HG03060 (cell line): Measurements from ENCODE around the gene EEF2K.
"Not testable (repeated sequence)": the region's sequence is repeated elsewhere in the genome, so short reads cannot be mapped to it uniquely, and the experiment has no call there.

Experiments
- ATAC-seq: cut with Tn5 transposase; IDR thresholded peaks from one replicate; pipeline ENCODE4 v1.9.1; 2021; ENCODE audit warnings: low read depth, moderate number of reproducible peaks; ENCODE audit not compliant: unreplicated experiment

EEF2K gene

DNA sequence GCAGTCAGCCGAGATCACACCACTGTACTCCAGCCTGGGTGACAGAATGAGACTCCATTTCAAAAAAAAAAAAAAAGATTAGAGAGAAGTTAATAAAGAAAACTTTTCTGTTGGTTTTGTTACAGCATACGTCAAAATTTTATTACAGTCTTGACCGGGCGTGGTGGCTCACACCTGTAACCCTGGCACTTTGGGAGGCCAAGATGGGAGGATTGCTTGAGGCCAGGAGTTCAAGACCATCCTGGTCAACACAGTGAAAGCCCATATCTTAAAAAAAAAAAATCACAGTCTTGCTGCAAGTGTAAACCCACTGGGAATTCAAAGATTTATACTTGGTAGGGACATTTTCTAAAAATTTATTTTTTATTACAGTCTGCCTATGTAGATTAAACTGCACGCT lies 84.9 kb downstream of the EEF2K start:
- no peak for ATAC-seq

DNA sequence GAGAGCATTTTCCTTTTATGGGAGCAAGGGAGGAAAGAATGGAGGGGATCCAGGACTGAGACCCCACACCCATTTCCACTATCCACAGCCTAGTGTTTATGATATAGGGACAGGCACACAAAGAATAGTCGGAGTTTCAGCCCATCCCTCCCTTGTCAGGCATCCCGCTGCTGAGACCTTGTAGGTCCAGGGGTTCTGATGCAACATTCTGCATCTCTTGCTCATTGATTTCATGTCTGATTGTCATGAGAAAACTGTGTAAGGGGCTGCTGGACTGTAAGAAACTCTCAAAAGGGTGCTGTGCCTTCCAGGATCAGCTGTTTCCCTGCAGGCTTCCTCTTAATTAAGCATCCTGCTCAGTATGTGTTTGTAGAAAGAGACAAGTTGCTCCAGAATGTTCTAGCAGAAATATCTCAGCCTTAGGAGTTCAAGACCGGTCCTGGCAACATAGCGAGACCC lies 85.8 kb downstream of the EEF2K start:
- ATAC-seq: no peak

DNA sequence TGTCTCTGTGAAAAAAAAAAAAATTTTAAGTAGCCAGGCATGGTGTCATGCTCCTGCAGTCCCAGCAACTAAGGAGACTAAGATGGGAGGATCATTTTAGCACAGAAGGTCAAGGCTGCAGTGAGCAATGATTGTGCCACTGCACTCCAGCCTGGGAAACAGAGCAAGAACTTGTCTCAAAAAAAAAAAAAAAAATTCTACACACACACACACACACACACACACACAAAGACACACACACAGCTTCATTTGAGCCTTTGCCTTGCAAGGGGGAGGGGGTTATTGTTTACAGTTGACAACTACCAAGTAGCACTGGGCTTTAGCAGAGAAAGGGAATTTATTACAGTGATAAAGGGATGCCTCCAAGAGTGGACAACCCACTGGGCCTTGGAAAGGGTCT lies 86.2 kb downstream of the EEF2K start:
- no peak for ATAC-seq

DNA sequence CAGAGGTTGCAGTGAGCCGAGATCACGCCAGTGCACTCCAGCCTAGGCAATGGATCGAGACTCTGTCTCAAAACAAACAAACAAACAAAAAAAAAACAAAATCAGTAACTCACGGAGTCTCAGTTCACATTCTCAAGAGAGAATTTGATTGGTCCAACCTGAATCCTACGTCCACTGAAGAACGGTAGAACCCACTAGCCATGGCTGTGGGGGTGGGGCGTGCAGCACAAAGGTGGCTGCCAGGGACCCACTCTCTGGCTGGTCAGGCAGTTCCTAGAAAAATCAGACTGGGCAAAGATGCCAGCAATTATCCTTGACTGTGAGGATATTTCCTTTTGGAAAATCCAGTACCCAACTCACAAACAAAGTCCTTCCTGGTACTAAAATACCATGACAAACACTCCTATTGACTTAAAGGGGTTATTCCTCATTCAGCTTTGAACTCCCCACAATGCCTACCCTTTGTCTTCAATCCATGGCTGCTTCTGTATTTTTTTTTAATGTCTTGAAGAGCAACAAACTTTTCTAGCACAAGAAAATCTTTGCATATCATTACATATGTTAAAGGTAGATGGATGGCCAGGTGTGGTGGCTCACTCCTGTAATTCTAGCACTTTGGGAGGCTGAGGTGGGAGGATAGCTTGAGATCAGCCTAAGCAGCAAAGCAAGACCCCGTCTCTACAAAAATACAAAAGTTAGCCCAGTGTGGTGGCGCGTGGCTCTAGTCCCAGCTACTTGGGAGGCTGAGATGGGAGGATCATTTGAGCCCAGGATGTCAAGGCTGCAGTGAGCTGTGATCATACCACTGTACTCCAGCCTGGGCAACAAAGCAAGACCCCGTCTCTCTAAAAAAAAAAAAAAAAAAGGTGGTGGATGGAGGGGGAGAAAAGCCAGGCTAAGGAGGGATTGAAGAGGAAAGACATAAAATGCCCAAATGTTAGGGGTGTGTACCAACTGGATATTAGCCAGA lies 87.3 kb downstream of the EEF2K start:
- ATAC-seq: no peak

DNA sequence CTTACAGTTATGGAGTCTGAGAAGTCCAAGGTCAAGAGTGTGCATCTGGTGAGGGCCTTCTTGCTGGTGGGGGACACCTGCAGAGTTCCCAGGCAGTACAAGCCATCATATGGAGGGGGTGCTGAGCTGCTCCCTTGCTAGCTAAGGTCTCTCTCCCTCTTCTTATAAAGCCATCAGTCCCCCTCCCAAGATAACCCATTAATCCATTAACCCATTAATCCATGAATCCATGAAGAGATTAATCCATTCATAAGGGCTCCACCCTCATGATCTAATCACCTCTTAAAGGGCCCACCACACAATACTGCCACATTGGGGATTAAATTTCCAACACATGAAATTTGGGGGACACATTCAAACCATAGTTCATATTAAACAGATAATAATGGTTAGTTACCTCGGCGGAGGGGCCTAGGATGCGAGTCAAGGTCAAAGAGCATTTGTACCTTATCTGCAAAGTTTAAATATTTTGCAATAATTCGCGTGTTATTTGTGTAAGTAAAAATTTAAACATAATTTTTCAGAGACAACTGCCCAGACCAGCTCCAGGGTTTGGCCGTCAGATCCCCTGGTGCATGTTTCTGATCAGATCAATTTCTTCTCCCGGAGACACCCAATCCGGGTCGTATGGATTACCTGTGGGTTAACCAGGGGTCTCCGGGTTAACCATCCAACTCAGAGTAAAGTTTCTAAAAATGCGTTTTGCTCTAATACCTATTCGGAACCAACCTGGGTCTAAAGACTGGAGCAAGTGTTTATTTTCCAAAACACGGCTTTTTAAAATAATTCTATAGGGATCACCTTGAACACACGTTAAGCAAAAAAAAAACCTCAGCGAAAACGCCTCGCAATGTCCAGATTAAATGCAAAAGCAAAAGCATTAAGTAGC lies 90.4 kb downstream of the EEF2K start:
- ATAC-seq: no peak

DNA sequence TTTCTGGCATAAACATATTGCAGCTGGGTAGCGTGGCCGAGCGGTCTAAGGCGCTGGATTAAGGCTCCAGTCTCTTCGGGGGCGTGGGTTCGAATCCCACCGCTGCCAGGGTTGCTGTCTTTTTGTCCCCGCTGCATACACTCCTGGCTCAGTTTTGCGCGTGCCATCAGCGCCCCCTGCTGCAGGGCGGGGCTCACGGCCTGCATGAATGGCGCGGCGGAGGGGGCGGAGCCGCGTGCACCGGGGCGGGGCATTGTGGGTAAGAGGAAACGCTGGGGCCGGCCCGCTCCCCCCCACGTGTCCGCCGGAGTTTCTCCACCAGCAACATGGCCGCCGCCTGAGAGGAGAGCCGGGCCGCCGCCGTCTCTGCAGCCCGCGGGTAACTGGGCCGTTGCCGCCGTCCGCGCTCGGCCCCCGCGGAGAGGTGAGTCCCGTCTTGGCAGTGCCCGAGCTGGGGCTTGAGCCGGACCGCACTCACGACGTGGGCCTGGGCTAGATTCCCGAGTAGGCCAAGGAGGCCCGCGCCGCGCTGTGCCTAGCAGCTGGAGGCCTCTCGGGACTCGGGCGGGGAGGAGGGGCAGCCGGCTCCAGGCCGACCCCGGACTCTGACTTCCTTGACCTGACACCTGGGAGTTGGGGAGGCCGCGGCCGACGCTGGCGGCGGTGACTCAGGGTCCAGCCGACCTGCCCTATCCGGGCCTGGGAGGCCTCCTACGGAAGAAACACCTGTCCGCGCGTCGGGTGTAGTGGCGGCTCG lies 91.2 kb downstream of the EEF2K start, which contains the start of gene POLR3E:
Gene POLR3E (plus strand): TSS at position 296 of the 757 bp plus-strand sequence. CDS start 5,560 bp downstream, outside the sequence.
- ATAC-seq: peak; percentile 67

DNA sequence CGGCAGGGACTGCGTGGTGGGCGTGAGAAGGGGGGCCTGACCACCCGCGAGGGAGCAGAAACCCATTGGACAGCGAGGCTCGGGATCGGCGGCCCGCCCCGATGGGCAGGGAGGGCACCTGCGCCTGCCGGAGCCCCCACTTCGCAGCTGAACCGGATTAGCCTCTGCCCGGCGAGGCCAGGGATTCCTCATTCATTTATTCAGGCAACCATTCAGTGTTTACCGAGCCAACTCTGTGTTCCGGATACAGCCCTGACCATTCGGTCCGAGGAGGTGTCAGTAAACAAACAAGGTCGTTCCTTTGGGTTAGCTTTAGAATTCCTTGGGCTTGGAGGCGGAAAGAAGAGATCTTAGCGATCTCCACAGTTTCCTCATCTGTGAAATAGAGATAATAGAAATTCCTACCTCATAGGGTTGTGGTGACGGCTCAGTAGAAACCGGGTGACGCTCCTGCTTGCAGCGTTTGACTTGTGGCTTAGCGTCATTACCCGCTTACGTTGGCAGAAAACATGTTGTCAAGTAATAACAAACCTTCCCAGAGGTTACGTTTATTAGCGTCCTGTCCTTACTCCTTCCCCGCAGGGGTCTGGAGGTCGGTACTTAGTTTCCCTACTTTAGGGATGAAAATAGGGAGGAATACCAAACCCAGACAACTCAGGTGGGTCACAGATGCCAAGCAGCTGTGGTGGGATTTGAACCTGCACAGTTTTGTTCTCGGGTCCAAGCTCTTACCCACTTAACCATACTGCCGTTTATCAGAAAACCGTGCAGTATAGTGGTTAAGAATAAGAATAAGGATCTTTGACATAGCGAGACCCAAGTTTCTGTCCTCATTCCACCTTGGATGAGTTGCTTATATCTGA lies 92.0 kb downstream of the EEF2K start:
- peak; percentile 26 for ATAC-seq

DNA sequence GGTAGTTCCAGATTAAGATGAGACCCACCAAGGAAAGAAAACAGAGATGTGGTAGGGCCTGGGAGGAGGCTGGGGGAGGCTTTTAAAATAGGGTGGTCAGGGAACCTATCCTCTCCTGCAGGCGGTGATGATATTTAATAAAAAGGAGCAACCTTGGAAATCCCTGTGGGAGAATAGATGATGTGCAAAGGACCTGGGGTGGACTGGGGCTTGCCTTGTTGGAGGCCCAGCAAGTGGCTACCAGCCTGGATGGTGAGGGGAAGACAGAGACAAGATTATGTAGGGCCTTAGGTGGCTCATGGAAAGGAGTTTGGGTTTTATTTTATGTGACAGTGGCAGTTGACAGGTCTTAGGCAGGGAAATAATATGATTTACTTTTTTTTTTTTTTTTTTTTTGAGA lies 93.0 kb downstream of the EEF2K start:
- no peak for ATAC-seq

DNA sequence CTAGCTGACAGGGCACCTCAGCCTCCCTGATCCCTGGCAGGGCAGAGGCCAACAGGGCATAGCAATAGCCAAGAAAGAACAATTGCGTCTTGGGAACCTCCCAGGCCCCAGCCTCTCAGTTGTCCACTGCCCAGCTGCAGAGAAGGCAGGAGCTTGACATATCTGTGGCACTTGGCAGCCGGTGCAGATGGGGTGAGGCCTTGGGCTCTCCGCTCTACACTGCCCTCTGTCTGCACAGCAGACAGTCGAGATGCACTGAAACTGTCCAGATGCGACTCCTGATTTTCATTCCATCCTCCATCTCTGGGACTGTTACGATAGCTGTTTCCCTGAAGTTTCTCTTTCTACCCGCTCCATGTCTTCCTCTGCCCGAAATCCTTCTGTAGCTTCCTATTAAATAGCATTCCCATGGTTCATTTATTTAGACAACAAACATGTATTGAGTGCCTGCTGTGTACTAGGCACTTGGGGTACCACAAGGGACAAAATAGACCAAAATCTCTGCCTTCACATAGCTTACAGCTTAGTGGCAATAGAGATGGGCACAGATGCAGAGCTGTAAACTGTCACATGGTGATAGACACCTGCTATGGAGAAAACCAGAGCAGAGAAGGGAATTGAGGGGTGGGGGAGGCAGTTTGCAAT lies 94.5 kb downstream of the EEF2K start:
- no peak for ATAC-seq

DNA sequence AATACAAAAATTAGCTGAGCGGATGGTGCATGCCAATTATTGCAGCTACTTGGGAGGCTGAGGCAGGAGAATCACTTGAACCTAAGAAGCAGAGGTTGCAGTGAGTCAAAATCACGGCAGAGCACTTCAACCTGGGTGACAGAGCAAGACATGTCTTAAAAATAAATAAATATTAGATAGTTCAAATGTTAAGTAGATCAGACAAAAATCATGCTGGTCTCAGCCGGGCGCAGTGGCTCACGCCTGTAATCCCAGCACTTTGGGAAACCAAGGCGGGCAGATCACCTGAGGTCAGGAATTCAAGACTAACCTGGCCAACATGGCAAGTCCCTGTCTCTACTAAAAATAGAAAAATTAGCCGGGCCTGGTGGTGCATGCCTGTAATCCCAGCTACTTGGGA lies 95.3 kb downstream of the EEF2K start:
- ATAC-seq: not testable (repeated sequence)

DNA sequence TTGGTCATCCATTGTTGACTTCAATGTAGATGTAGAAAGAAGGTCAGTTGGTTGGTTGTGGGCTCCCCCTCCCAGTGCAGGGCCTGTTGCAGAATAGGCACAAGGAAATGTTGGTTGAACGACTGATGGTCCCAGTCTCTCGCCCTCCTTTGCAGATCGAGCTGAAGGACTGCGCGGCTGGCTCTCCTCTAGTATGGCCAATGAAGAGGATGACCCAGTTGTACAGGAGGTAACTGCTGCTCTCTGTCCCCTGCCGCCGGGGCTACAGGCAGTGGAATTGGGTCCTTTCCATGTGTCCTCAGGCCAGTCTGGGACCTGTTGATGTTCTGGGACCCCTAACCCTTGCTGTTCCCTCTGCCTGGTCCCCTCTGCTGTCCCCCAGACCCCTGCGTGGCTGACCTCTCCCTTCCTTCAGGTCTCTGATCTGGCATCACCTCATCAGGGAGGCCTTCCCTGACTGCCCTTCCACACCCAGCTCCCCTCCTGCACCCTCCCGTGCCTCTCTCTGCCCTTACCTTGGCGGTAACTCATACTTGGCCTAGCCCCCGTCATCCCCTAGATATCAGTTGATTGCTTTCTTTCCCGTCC lies 96.8 kb downstream of the EEF2K start:
- no peak for ATAC-seq

DNA sequence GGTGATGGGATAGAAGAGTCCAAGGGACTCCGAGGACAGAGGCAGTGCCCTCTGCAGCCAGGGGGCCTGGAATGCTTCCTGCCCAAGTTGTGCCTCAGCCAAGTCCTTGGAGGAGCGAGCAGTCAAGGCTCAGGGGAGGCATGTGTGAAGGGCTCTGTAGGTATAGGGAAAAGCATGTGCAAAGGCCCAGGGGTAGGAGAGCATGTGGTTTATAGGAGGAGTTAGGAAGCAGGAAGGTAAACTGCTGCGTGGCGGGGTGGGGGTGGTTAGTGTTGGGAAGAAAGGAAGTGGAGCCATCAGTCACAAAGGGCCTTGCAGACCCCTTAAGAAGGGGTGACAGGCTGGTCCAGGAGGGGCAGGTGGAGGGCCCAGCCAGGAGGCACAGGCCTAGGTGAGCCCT lies 98.3 kb downstream of the EEF2K start:
- no peak for ATAC-seq

DNA sequence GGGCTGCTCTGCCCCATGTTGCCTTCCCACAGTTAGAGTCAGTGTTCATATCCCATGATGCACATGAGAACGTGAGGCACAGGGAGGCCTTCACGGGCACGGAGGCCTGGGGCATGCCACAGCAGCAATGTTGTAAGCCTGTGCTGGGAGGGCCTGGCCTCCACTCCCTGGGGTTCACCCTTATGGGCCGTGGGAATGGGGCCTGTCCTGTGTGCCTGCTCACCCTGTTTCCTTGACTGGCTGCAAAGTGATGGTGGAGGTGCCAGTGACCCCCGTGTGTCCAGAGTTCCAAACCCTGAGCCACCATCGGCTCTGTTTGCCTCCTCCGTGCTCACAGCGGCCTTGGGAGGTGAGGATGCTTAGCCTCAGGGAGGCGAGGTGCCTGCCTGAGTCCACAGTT lies 100.7 kb downstream of the EEF2K start:
- ATAC-seq: no peak

DNA sequence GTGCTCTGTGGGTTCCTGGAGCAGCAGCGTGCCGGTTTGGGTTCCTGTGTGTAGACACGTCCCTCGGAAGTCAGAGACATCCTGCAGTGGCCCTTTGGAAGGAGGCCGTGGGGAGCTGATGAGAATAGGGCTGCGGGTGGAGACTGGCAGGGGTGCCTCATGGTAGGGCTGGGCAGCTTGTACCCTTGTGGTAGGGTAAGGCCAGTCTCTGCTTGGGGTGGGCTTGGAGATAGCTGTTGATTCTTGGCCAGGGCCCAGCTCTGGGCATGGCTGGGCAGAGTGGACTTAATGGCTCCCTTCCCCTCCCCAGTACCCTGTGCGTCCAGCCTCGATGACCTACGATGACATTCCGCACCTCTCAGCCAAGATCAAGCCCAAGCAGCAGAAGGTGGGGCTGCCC lies 101.8 kb downstream of the EEF2K start:
- no peak for ATAC-seq

DNA sequence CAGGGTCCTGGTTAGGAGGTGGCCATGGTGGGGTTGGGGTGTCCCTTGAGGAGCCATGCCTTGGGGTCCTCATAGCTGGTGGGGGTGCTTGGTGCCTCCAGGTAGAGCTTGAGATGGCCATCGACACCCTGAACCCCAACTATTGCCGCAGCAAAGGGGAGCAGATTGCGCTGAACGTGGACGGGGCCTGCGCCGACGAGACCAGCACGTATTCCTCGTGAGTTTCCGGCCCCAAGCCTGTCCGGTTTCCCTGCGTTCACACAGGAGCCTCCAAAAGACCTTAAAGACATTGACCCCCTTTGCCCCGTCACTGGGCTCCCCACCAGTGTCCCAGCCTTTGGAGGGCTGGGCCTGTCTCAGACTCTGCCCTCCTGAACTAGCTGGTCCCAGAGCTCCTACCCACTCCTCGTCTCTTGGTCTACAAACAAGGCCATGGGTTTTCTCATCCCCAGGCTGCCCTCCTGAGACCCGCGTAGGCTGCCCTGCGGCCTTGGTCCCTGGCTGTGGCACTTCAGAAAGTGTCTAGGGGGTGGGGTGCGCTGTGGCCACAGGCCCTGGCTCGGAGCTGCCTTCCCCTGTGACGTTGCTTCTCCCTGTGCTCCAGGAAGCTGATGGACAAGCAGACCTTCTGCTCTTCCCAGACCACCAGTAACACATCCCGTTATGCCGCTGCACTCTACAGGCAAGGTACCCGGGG lies 102.9 kb downstream of the EEF2K start:
- no peak for ATAC-seq

DNA sequence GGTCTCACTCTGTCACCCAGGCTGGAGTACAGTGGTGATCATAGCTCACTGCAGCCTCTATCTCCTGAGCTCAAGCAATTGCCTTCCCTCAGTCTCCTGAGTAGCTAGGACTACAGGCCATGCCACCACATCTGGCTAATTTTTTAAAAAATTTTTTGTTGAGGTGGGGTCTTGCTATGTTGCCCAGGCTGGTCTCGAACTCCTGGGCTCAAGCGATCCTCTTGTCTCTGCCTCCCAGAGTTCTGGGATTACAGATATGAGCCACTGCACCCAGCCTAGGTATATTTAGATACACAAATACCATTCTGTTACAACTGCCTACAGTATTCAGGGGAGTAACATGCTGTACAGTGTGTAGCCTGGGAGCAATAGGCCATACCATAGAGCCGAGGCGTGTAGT lies 105.4 kb downstream of the EEF2K start:
- ATAC-seq: no peak

DNA sequence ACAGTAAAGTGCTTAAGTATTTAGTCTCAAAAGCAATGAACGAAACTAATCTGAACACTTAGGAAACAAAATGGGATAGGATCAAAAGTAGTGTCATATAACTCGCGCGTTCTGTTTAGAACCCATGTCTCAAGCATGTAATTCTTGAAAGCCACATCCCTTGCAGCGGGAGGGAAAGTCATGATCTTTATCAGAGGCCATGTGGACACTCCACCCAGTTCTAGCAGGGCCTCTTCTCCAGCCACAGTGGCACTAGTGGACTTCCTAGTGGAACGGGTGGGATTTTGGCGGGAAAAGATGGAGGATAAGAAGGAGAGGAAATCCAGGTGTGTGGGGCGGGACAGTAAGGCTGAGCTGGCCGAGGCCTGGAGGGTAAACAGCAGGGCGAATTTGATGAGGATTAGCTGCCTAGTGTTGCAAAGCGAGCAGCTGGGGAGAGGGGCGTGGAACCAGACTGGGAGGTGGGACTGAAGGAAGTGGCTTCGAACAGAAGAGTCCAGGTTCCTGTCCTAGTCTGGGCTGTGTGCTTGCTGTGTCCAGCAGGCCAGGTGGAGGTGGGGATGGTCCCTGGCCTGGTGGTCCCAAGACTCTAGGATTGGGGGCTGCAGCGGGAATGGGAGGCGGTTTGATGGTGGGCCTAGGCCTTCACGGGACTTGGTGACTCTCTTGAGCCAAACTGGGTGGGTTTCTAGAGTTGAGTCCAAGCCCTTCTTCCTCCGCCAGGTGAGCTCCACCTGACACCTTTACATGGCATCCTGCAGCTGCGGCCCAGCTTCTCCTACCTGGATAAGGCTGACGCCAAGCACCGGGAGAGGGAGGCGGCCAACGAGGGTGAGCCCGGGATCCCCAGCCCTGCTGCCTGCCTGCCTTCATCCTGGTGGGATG lies 107.1 kb downstream of the EEF2K start:
- no peak for ATAC-seq
